NCI-H1048 (cell line): ENCODE results near the gene LAMA3.

Experiments used
- DNase-seq: peaks from one replicate; lab custom pipeline; 2025; lab: John Stamatoyannopoulos, UW

Gene LAMA3

GRCh38 chr18:23669804-23670405 lies 19.3 kb upstream of the LAMA3 start:
- no peak for DNase-seq

- no peak for DNase-seq
Observed at GRCh38 chr18:23671564-23671963, 17.7 kb upstream of the LAMA3 start.

GRCh38 chr18:23673725-23674124 lies 15.5 kb upstream of the LAMA3 start:
- DNase-seq = no peak

- DNase-seq = no peak
Observed at GRCh38 chr18:23675236-23675635, 14.0 kb upstream of the LAMA3 start.

GRCh38 chr18:23675896-23676295 lies 13.4 kb upstream of the LAMA3 start:
- DNase-seq = no peak

- DNase-seq = no peak
Observed at GRCh38 chr18:23682045-23682444, 7.2 kb upstream of the LAMA3 start.

- DNase-seq = no peak
Observed at GRCh38 chr18:23682472-23682871, 6.8 kb upstream of the LAMA3 start.

GRCh38 chr18:23683155-23683554 lies 6.1 kb upstream of the LAMA3 start:
- no peak for DNase-seq

GRCh38 chr18:23683671-23684070 lies 5.6 kb upstream of the LAMA3 start:
- no peak for DNase-seq

- no peak for DNase-seq
Observed at GRCh38 chr18:23684515-23685197, 4.6 kb upstream of the LAMA3 start.

- no peak for DNase-seq
Observed at GRCh38 chr18:23688528-23688927, 725 bp upstream of the LAMA3 start.

- no peak for DNase-seq
Observed at GRCh38 chr18:23689616-23690504, 607 bp downstream of the LAMA3 start.

GRCh38 chr18:23690505-23691068 lies 1.3 kb downstream of the LAMA3 start:
- DNase-seq = no peak

- DNase-seq = no peak
Observed at GRCh38 chr18:23693846-23694245, 4.6 kb downstream of the LAMA3 start.

GRCh38 chr18:23694637-23695430 lies 5.6 kb downstream of the LAMA3 start:
- DNase-seq = no peak

- DNase-seq = no peak
Observed at GRCh38 chr18:23701017-23701416, 11.8 kb downstream of the LAMA3 start.

- no peak for DNase-seq
Observed at GRCh38 chr18:23701544-23702064, 12.4 kb downstream of the LAMA3 start.

- DNase-seq = no peak
Observed at GRCh38 chr18:23702606-23703005, 13.4 kb downstream of the LAMA3 start.

GRCh38 chr18:23703057-23703986 lies 14.1 kb downstream of the LAMA3 start:
- DNase-seq = no peak

- DNase-seq = no peak
Observed at GRCh38 chr18:23703987-23704384, 14.7 kb downstream of the LAMA3 start.
